ENCODE measurements around the gene SIL1.

GRCh38 chr5:139100825-139101224 lies 97.3 kb downstream of the SIL1 start:
- TF ChIP-seq, protein P1, sequence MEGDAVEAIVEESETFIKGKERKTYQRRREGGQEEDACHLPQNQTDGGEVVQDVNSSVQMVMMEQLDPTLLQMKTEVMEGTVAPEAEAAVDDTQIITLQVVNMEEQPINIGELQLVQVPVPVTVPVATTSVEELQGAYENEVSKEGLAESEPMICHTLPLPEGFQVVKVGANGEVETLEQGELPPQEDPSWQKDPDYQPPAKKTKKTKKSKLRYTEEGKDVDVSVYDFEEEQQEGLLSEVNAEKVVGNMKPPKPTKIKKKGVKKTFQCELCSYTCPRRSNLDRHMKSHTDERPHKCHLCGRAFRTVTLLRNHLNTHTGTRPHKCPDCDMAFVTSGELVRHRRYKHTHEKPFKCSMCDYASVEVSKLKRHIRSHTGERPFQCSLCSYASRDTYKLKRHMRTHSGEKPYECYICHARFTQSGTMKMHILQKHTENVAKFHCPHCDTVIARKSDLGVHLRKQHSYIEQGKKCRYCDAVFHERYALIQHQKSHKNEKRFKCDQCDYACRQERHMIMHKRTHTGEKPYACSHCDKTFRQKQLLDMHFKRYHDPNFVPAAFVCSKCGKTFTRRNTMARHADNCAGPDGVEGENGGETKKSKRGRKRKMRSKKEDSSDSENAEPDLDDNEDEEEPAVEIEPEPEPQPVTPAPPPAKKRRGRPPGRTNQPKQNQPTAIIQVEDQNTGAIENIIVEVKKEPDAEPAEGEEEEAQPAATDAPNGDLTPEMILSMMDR (IDR thresholded peaks at IDR 0.05; ENCODE audit: low read length), result no peak
- TF ChIP-seq EZH2 (IDR thresholded peaks at IDR 0.05; ENCODE audit: borderline replicate concordance, low read length), result no peak

All from OCI-LY1 (cell line).